Fibroblast of skin of back (primary cell): ENCODE measurements around the gene OR51I1. TPM values are rescaled to one million over a fixed set of nuclear protein-coding genes. Genes with fewer than 3 reads are reported as not detected.

Source experiments
- DNase-seq: peaks from one replicate; pipeline ENCODE4 v3.0.0-alpha.2; 2013
- polyA plus RNA-seq, 2 experiments: library from polyadenylated mRNA; unstranded; fragments of 120-200 nt; gene quantifications; one replicate each; pipeline ENCODE4 v1.2.1, GENCODE V29; 2013; ENCODE audit not compliant: insufficient read length in 2 of 2

Gene OR51I1
- not detected for polyA plus RNA-seq (2013, experiment 1 of 2; ENCODE audit: insufficient read length)
- polyA plus RNA-seq (2013, experiment 2 of 2; ENCODE audit: insufficient read length) = not detected

- DNase-seq = no peak
These were observed at the start of gene OR51I1 for GRCh38 chr11:5441414-5441813. TSS of gene OR51I1 (minus strand) at chr11:5441514. CDS start at chr11:5441514, 0 bp downstream.

GRCh38 chr11:5489576-5490357 is 48.5 kb upstream of the OR51I1 start:
- no peak for DNase-seq

- no peak for DNase-seq
These were observed 47.6 kb upstream of the OR51I1 start for GRCh38 chr11:5488798-5489399.

- no peak for DNase-seq
These were observed 47.1 kb upstream of the OR51I1 start, which contains the start of gene OR52D1 for GRCh38 chr11:5488385-5488784. TSS of gene OR52D1 (plus strand) at chr11:5488685. CDS start at chr11:5488707, 22 bp downstream.

GRCh38 chr11:5486421-5486820 is 45.1 kb upstream of the OR51I1 start:
- DNase-seq = no peak

- no peak for DNase-seq
These were observed 44.7 kb upstream of the OR51I1 start for GRCh38 chr11:5486003-5486402.

- DNase-seq = peak; percentile 54
These were observed 35.0 kb upstream of the OR51I1 start for GRCh38 chr11:5476186-5476819.

GRCh38 chr11:5473921-5474320 is 32.6 kb upstream of the OR51I1 start:
- DNase-seq = no peak

- DNase-seq = no peak
These were observed 26.2 kb upstream of the OR51I1 start for GRCh38 chr11:5467527-5467926.

- DNase-seq = no peak
These were observed 19.8 kb upstream of the OR51I1 start for GRCh38 chr11:5460983-5461621.

- no peak for DNase-seq
These were observed 8.1 kb upstream of the OR51I1 start for GRCh38 chr11:5449432-5449831.

GRCh38 chr11:5449023-5449422 is 7.7 kb upstream of the OR51I1 start, which contains the start of gene OR51I2:
TSS of gene OR51I2 (plus strand) at chr11:5449323. CDS start at chr11:5453489, 4,166 bp downstream.
- DNase-seq = no peak

- DNase-seq = no peak
These were observed 2.6 kb upstream of the OR51I1 start for GRCh38 chr11:5443835-5444393.

GRCh38 chr11:5423131-5423530 is 18.2 kb downstream of the OR51I1 start:
- no peak for DNase-seq

- DNase-seq = no peak
These were observed 19.5 kb downstream of the OR51I1 start, which contains the start of gene OR51Q1 for GRCh38 chr11:5421811-5422210. TSS of gene OR51Q1 (plus strand) at chr11:5422111. CDS start at chr11:5422201, 90 bp downstream.

GRCh38 chr11:5420993-5421392 is 20.3 kb downstream of the OR51I1 start:
- DNase-seq = no peak

- no peak for DNase-seq
These were observed 36.1 kb downstream of the OR51I1 start for GRCh38 chr11:5405173-5405572.

GRCh38 chr11:5398936-5399335 is 42.4 kb downstream of the OR51I1 start:
- no peak for DNase-seq

- no peak for DNase-seq
These were observed 47.2 kb downstream of the OR51I1 start for GRCh38 chr11:5394091-5394490.
